ENCODE data around the gene CAPN5. TPM values are rescaled to one million over a fixed set of nuclear protein-coding genes. Genes with fewer than 3 reads are reported as not detected.

The CAPN5 gene
- total and polyA plus RNA-seq, 2 of the 13 experiments (the other 11 are each of a cell fraction or from before 2014, with no cell fraction given): 0.27 to 1.2 TPM

DNA sequence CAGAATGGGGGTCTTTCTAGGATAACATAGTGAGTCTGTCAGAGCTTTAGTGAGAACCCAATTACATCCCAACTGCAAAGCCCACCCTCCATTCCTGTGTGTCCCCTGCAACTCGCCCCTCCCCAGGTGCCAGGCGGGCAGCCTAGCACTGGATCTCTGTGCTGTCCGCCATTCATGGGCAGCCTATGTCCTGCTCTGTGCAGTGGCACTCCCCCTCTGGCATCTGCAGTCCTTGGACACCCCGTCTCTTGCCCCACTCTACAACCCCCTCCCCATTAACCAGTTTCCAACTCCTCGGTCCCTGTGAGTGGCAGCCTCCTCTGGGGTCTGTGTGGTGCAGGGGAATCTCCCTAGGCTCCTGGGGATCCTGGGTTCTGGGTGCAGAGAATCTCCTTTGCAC is 98.3 kb downstream of the CAPN5 start (continued):
- TF ChIP-seq, protein P1, sequence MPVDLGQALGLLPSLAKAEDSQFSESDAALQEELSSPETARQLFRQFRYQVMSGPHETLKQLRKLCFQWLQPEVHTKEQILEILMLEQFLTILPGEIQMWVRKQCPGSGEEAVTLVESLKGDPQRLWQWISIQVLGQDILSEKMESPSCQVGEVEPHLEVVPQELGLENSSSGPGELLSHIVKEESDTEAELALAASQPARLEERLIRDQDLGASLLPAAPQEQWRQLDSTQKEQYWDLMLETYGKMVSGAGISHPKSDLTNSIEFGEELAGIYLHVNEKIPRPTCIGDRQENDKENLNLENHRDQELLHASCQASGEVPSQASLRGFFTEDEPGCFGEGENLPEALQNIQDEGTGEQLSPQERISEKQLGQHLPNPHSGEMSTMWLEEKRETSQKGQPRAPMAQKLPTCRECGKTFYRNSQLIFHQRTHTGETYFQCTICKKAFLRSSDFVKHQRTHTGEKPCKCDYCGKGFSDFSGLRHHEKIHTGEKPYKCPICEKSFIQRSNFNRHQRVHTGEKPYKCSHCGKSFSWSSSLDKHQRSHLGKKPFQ (CRISPR knock-in tag; IDR thresholded peaks at IDR 0.05; ENCODE audit: insufficient replicate concordance): no peak
- TF ChIP-seq RBFOX2 (IDR thresholded peaks at IDR 0.05; ENCODE audit: low read depth, low read length): no peak

DNA sequence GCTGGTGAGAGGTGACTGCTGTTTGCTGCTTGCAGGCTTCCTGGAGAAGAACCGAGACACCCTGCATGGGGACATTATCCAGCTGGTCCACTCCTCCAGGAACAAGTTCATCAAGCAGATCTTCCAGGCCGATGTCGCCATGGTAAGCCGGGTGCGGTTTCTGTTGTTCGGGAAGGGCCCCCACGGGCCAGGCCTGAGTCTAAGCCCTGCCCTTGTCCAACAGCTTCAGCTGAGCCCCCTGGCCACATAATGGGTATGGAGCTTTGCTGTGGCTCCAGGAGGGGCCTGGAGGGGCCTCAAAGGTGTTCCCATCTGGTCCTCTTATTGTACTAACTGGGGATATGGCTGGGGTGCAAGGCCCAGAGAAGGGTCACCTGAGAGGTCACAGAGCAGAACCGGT is 99.2 kb downstream of the CAPN5 start:
- ATAC-seq: no peak
- DNase-seq (ENCODE audit: low spot score): no peak
- Histone ChIP-seq H3K4me3 (replicated peaks in 1 of 3; ENCODE audit: insufficient read depth in 1 of 3, low read depth in 2 of 3, low read length in 3 of 3) (no peak overlapping the region), H3K9ac (ENCODE audit: insufficient read depth, low read depth, low read length) (no peak overlapping the region), H3K27ac (ENCODE audit: extremely low read length, insufficient read depth, low read length) (no peak overlapping the region), H3K27me3 (ENCODE audit: control insufficient read depth in 1 of 2, insufficient read depth in 2 of 2, low read length in 2 of 2) (no peaks in the 10 kb centered on the region), H3K9me3 (ENCODE audit: low read length) (no peaks in the 10 kb centered on the region), H4K20me1 (ENCODE audit: insufficient read depth, low read length) (no peaks in the 10 kb centered on the region), H3K79me2 (ENCODE audit: insufficient read depth, low read length) (no peaks in the 10 kb centered on the region), H3K4me1 (ENCODE audit: insufficient read depth, low read length) (peaks cover 5% of the 10 kb centered on the region), H3K4me2 (ENCODE audit: low read depth, low read length) (no peak overlapping the region), H3K36me3 (replicated peaks in 1 of 2; ENCODE audit: control insufficient read depth in 1 of 2, insufficient read depth in 2 of 2, low read length in 2 of 2) (0 out of 5 replicates have a peak, but pooled peaks cover 2% of the 10 kb centered on the region in 2 experiments), H2AFZ (ENCODE audit: low read length) (no peak overlapping the region)
- in situ Hi-C loops (cut with HindIII; ENCODE audit: extremely low pct_ligation_motif_present, low pct_unique_long_range_greater_than_20kb): no loop called here
- WGBS (ENCODE audit: low lambda C conversion rate): 100% methylated on average over 2 of the region's 8 CpGs
- no peak for FAIRE-seq
- intact Hi-C loops (cut with micrococcal nuclease; ENCODE audit: unreplicated experiment): no loop called here
- TF ChIP-seq POLR2A (IDR thresholded peaks at IDR 0.05; ENCODE audit: insufficient read depth in 1 of 2, low read depth in 2 of 2, low read length in 2 of 2): no peak
- no peak for TF ChIP-seq ADNP (CRISPR knock-in tag; IDR thresholded peaks at IDR 0.05)
- TF ChIP-seq SYNCRIP (IDR thresholded peaks at IDR 0.05; ENCODE audit: insufficient read depth, low read depth, low read length): no peak
- no peak for TF ChIP-seq ZFP82 (CRISPR knock-in tag; IDR thresholded peaks at IDR 0.05; ENCODE audit: borderline replicate concordance)
- TF ChIP-seq NRL (CRISPR knock-in tag; IDR thresholded peaks at IDR 0.05; ENCODE audit: borderline replicate concordance): no peak
- TF ChIP-seq AGO1 (IDR thresholded peaks at IDR 0.05; ENCODE audit: low read depth, low read length, poor library complexity, severe bottlenecking): no peak
- TF ChIP-seq, protein P2, sequence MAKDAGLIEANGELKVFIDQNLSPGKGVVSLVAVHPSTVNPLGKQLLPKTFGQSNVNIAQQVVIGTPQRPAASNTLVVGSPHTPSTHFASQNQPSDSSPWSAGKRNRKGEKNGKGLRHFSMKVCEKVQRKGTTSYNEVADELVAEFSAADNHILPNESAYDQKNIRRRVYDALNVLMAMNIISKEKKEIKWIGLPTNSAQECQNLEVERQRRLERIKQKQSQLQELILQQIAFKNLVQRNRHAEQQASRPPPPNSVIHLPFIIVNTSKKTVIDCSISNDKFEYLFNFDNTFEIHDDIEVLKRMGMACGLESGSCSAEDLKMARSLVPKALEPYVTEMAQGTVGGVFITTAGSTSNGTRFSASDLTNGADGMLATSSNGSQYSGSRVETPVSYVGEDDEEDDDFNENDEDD (CRISPR knock-in tag; IDR thresholded peaks at IDR 0.05; ENCODE audit: borderline replicate concordance): no peak
- no peak for TF ChIP-seq BHLHE40 (IDR thresholded peaks at IDR 0.05; ENCODE audit: low read length)
- no peak for TF ChIP-seq KDM3A (CRISPR knock-in tag; IDR thresholded peaks at IDR 0.05; ENCODE audit: low read depth)
- TF ChIP-seq, protein P3, sequence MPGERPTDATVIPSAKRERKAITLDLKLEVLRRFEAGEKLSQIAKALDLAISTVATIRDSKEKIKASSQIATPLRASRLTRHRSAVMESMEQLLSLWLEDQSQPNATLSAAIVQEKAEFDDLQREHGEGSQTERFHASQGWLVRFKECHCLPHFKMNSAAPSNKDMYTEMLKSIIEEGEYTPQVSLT (CRISPR knock-in tag; IDR thresholded peaks at IDR 0.05; ENCODE audit: borderline replicate concordance, low read depth): no peak
- no peak for TF ChIP-seq ZNF768 (CRISPR knock-in tag; IDR thresholded peaks at IDR 0.05)
- no peak for TF ChIP-seq ZNF703 (CRISPR knock-in tag; IDR thresholded peaks at IDR 0.05; ENCODE audit: borderline replicate concordance)
- TF ChIP-seq DR1 (CRISPR knock-in tag; IDR thresholded peaks at IDR 0.05): no peak
- TF ChIP-seq, protein P4, sequence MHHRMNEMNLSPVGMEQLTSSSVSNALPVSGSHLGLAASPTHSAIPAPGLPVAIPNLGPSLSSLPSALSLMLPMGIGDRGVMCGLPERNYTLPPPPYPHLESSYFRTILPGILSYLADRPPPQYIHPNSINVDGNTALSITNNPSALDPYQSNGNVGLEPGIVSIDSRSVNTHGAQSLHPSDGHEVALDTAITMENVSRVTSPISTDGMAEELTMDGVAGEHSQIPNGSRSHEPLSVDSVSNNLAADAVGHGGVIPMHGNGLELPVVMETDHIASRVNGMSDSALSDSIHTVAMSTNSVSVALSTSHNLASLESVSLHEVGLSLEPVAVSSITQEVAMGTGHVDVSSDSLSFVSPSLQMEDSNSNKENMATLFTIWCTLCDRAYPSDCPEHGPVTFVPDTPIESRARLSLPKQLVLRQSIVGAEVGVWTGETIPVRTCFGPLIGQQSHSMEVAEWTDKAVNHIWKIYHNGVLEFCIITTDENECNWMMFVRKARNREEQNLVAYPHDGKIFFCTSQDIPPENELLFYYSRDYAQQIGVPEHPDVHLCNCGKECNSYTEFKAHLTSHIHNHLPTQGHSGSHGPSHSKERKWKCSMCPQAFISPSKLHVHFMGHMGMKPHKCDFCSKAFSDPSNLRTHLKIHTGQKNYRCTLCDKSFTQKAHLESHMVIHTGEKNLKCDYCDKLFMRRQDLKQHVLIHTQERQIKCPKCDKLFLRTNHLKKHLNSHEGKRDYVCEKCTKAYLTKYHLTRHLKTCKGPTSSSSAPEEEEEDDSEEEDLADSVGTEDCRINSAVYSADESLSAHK (CRISPR knock-in tag; IDR thresholded peaks at IDR 0.05; ENCODE audit: borderline replicate concordance): no peak
- CTCF ChIA-PET (ENCODE audit: low intra/inter-chr PET ratio, low total read pairs): no interaction called here
- POLR2A ChIA-PET: no interaction called here
- no TSS peak for BruUV-seq (replicated peaks)

All from HepG2 (cell line).